Ishikawa (cell line): ENCODE data around the gene SLC37A1.

Experiments
- CEBPB ChIP-seq: IDR thresholded peaks from 2 replicates; pipeline ENCODE4 v1.6.1; 2012
- CREB1 ChIP-seq: IDR thresholded peaks from 2 replicates; pipeline ENCODE4 v1.6.1; 2012; ENCODE audit warnings: low read depth
- EGR1 ChIP-seq: IDR thresholded peaks from 2 replicates; pipeline ENCODE4 v1.6.1; 2012
- EP300 ChIP-seq: IDR thresholded peaks from 2 replicates; pipeline ENCODE4 v1.6.1; 2012; ENCODE audit warnings: borderline replicate concordance
- FOXM1 ChIP-seq: IDR thresholded peaks from 2 replicates; pipeline ENCODE4 v1.6.1; 2012; ENCODE audit warnings: low read depth, borderline replicate concordance
- RAD21 ChIP-seq: IDR thresholded peaks from 2 replicates; pipeline ENCODE4 v1.6.1; 2012; ENCODE audit warnings: low read depth
- TAF1 ChIP-seq: IDR thresholded peaks from 2 replicates; pipeline ENCODE4 v1.6.1; 2012; ENCODE audit warnings: low read depth, mild to moderate bottlenecking
- TCF12 ChIP-seq: IDR thresholded peaks from 2 replicates; pipeline ENCODE4 v1.6.1; 2012; ENCODE audit warnings: low read depth
- TEAD4 ChIP-seq: IDR thresholded peaks from 2 replicates; pipeline ENCODE4 v1.6.1; 2012
- USF1 ChIP-seq: IDR thresholded peaks from 2 replicates; pipeline ENCODE4 v1.6.1; 2012
- ZBTB7A ChIP-seq: IDR thresholded peaks from 2 replicates; pipeline ENCODE4 v1.6.1; 2012; ENCODE audit warnings: low read depth
- TF ChIP-seq, protein P1 (sequence below): IDR thresholded peaks from 2 replicates; pipeline ENCODE4 v1.6.1; 2012; ENCODE audit warnings: low read depth, mild to moderate bottlenecking
- TF ChIP-seq, protein P2 (sequence below): IDR thresholded peaks from 2 replicates; pipeline ENCODE4 v1.6.1; 2012

- TF ChIP-seq TEAD4 (no peak), CEBPB (no peak), ZBTB7A (no peak), TAF1 (no peak), CREB1 (no peak), USF1 (peak; percentile 43; the same call in 1 of the 2 replicates), RAD21 (no peak), EGR1 (no peak), EP300 (no peak), FOXM1 (no peak), TCF12 (no peak)
- TF ChIP-seq, protein P1, sequence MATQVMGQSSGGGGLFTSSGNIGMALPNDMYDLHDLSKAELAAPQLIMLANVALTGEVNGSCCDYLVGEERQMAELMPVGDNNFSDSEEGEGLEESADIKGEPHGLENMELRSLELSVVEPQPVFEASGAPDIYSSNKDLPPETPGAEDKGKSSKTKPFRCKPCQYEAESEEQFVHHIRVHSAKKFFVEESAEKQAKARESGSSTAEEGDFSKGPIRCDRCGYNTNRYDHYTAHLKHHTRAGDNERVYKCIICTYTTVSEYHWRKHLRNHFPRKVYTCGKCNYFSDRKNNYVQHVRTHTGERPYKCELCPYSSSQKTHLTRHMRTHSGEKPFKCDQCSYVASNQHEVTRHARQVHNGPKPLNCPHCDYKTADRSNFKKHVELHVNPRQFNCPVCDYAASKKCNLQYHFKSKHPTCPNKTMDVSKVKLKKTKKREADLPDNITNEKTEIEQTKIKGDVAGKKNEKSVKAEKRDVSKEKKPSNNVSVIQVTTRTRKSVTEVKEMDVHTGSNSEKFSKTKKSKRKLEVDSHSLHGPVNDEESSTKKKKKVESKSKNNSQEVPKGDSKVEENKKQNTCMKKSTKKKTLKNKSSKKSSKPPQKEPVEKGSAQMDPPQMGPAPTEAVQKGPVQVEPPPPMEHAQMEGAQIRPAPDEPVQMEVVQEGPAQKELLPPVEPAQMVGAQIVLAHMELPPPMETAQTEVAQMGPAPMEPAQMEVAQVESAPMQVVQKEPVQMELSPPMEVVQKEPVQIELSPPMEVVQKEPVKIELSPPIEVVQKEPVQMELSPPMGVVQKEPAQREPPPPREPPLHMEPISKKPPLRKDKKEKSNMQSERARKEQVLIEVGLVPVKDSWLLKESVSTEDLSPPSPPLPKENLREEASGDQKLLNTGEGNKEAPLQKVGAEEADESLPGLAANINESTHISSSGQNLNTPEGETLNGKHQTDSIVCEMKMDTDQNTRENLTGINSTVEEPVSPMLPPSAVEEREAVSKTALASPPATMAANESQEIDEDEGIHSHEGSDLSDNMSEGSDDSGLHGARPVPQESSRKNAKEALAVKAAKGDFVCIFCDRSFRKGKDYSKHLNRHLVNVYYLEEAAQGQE: no peak
- TF ChIP-seq, protein P2, sequence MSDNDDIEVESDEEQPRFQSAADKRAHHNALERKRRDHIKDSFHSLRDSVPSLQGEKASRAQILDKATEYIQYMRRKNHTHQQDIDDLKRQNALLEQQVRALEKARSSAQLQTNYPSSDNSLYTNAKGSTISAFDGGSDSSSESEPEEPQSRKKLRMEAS: no peak
These were observed 108.1 kb downstream of the SLC37A1 start for GRCh38 chr21:42621819-42622177.
